Kasumi-1 (cell line): ENCODE data around the gene TACO1.

Experiments
- DNase-seq, 2 experiments: peaks; one replicate each; lab custom pipeline; 2025; lab: John Stamatoyannopoulos, UW

TACO1 gene

DNA sequence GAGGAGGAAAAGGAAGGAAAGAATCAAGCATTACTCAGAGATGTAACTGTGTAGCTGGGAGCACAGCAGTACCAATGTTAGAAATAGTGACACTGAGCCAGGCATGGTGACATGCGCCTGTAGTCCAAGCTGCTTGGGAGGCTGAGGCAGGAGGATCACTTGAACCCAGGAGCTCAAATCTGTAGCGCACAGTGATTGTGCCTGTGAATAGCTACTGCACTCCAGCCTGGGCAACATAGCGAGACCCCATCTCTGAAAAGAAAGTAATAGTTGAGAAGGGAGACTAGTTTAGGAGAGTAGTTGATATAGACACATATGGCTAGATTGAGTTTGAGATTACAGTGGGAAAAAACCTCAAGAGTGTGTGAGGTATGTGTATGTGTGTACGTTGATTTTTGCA lies 39.3 kb downstream of the TACO1 start:
- DNase-seq: no peak

DNA sequence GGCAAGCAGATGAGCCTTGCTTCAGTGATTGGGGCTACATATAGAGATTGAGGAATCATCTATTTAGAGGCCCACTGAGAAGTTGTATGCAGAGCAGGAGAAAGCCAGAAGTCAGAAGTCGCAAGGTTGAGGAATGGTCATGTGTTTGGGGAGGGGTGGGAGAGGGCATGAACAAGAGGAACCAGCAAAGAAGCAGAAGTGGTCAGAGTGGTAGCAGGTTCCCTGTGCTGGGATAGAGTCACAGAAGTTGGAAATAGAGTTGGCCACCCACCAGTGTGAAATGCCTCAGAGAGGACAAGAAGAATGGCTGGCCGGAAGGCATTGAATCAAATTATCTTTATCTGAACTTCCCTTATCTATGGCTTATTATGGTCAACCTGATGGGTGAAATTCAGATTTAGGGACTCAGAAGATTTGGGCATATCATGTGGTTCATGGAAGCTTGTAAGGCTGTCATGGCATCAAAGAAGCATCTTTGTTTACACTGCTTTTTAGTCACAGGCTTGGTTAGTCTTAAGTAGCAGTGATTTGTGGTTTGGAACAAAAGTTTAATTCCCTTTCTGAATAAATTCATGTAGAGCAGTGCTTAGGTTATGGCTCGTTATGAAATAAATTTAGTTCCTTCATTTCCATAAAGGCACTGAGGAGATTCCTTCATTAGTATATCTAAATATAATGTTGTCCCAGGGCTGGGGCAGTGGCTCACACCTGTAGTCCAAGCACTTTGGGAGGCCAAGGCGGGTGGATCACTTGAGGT lies 41.2 kb downstream of the TACO1 start:
- peak; percentile 98 to 99 for DNase-seq

DNA sequence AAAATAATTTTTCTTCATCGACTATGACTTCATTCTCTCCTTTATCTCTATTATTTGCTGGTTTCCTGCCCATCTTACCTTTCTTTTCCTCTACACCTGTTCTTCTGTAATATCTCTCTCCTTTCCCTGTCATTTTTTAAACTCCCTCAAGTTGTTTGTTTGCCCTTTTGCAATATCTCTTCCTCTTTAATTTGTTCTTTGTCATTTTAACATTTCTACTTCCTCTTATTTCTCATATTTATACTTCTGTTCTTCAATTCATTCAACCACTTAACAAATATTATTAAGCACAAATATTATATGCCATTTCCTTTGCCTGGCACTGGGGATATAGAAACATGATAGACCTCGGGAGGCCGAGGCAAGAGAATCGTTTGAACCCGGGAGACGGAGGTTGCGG lies 44.2 kb downstream of the TACO1 start:
- peak; percentile 18 to 59 for DNase-seq

DNA sequence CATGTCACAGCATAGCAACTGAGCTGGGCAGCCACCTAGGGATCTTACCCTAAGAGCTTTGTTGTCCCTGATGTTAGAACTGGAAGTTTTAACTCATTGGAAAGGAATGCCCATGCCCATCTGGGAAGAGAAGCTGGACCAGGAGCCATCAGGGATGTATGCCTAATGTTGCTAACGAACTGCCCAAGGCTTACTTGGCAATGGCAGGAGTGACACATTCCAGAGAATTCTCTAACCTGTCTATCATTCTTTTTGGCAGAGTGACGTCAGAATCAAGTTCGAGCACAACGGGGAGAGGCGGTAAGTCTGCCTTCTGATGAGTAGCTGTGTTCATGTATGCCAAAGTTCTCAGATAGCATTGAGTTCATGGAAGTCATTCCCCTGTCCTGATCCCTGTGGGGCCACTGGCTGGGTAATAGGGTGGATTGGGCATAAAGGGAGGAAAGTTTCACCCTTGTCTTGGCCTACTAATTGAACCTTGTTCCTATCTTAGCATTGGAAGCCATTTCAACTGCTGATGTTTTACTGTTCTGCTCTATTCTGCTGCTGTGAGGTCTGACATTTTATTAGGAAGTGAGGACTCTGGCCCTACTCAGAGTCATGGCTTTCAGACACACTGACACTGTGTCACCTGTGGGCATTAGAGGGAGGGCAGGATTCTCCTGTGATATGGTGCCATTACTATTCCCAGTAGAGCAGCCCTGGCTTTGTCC lies 45.2 kb downstream of the TACO1 start:
- no peak for DNase-seq

GRCh38 chr17:63646488-63646806 lies 45.8 kb downstream of the TACO1 start:
- no peak for DNase-seq

- DNase-seq: no peak
Observed at GRCh38 chr17:63647065-63647725, 46.5 kb downstream of the TACO1 start.

DNA sequence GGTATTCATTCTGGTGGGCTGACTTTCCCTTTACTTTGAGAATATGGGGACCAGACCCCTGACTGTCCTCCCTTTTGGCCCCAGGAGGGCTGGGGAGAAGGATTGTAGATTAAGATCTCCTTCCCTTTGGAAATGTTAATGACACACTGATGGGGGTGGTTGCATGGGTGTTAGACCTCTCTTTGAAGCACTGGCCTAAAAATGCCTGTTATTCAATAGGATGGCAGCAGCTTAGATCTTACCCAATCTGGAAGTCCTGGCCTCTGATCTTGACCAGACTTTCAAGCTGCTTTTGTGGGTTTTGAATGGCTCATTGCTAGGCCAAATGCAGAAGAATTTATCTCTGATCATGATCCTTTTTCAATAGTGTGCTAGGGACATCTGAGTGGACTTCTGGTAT lies 47.2 kb downstream of the TACO1 start:
- DNase-seq: no peak

DNA sequence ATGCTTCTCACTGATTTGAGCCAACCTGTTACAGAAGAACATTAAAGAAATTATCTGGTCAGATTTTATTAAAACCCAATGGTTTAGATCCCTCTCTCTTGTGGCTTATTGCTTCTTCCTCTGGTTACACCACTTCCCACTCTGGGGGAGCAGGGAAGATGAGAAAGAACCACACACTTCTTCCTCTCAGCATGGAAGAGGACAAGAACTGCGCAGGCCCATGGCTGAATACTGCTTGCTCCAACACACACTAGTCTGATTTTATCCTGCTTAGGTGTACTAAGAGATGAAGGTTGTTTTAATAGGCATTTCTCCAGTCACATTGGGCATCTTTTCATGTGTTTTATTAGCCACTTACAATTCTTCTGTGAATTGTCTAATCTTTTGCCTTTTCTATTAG lies 49.1 kb downstream of the TACO1 start:
- DNase-seq: peak; percentile 59 to 82

GRCh38 chr17:63652106-63652505 lies 51.4 kb downstream of the TACO1 start:
- no peak for DNase-seq

DNA sequence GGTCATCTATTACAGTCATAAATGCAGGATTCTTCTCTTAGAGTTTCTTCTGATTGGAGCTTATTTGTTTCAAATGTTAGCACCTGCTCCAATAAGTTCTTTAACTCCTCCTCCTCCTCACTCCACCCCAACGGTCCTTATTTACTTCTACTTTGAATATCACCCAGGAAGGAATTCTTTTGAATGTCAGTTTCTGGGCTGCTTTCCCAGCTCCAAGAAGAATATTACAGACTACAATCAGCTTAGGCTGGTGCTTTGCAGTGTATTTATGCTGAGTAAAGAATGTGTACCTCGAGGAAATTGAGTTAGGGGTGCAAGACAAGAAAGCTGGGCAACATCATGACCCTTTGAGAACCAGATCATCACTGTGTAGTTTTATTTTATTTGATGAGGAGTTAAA lies 52.4 kb downstream of the TACO1 start:
- no peak for DNase-seq

DNA sequence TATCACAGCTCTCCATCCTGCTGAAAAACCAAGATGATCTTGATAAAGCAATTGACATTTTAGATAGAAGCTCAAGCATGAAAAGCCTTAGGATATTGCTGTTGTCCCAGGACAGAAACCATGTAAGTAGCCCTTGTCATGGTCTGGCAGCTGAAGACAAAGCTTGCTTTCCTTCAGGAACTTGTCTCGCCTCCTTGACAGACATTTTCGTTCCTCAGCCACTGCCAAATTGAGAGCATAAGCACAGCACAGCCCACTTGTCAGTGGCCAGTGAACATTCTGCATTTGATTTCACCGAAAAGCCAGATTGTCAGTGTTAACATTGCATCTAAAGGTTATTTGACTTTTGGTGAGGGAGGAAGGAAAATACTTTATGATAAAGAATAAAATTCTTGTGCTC lies 57.1 kb downstream of the TACO1 start:
- DNase-seq: no peak
